Fibroblast of mammary gland (primary cell): ENCODE results near the gene PTGER1.

Experiments used
- DNase-seq: peaks from one replicate; pipeline ENCODE4 v3.0.0-alpha.2; 2010; ENCODE audit warnings: low read depth
- H3K4me3 ChIP-seq: 2 replicates; pipeline ENCODE4 v1.5.1; 2011; ENCODE audit warnings: low read depth, mild to moderate bottlenecking, low read length, moderate library complexity; ENCODE audit not compliant: control insufficient read depth
- CTCF ChIP-seq: conservative IDR thresholded peaks from 2 replicates; pipeline ENCODE4 v1.5.1; 2011; ENCODE audit warnings: low read depth, low read length, inconsistent platforms; ENCODE audit not compliant: control insufficient read depth, insufficient read depth

The PTGER1 gene

GRCh38 chr19:14446336-14447036, 28.7 kb downstream of the PTGER1 start:
- no peak for DNase-seq
- no peak overlapping the region for H3K4me3 ChIP-seq
- TF ChIP-seq CTCF, result no peak

- no peak overlapping the region for H3K4me3 ChIP-seq
- TF ChIP-seq CTCF, result no peak
- no peak for DNase-seq
Observed at GRCh38 chr19:14443632-14444216, 31.4 kb downstream of the PTGER1 start.

- H3K4me3 ChIP-seq, result no peak overlapping the region
- no peak for DNase-seq
- TF ChIP-seq CTCF, result no peak
Observed at GRCh38 chr19:14442891-14443631, 32.1 kb downstream of the PTGER1 start.

GRCh38 chr19:14441041-14441938, 33.9 kb downstream of the PTGER1 start:
- no peak overlapping the region for H3K4me3 ChIP-seq
- TF ChIP-seq CTCF, result no peak
- no peak for DNase-seq

- no peak for TF ChIP-seq CTCF
- no peak for DNase-seq
- H3K4me3 ChIP-seq, result no peak overlapping the region
Observed at GRCh38 chr19:14440049-14440448, 35.1 kb downstream of the PTGER1 start.

- no peak overlapping the region for H3K4me3 ChIP-seq
- TF ChIP-seq CTCF, result no peak
- no peak for DNase-seq
Observed at GRCh38 chr19:14439014-14439413, 36.1 kb downstream of the PTGER1 start.
